Mammary epithelial cell (primary cell): ENCODE data around the gene UBE2J1.

Experiments used
- EZH2 ChIP-seq: IDR thresholded peaks from 2 replicates; pipeline ENCODE4 v1.6.1; 2012; ENCODE audit warnings: low read length, inconsistent platforms, borderline replicate concordance
- TF ChIP-seq, protein P1 (sequence below), 2 donors: IDR thresholded peaks in 1 of 2; conservative IDR thresholded peaks in 1 of 2; 2 replicates each; pipeline ENCODE4 v1.5.1; 2011 to 2012; ENCODE audit warnings: inconsistent platforms in 2 of 2, low read length in 2 of 2, mild to moderate bottlenecking in 2 of 2, control low read depth in 1 of 2, low read depth in 1 of 2; ENCODE audit not compliant: insufficient read depth in 1 of 2; ENCODE audit errors: extremely low read depth in 1 of 2

DNA sequence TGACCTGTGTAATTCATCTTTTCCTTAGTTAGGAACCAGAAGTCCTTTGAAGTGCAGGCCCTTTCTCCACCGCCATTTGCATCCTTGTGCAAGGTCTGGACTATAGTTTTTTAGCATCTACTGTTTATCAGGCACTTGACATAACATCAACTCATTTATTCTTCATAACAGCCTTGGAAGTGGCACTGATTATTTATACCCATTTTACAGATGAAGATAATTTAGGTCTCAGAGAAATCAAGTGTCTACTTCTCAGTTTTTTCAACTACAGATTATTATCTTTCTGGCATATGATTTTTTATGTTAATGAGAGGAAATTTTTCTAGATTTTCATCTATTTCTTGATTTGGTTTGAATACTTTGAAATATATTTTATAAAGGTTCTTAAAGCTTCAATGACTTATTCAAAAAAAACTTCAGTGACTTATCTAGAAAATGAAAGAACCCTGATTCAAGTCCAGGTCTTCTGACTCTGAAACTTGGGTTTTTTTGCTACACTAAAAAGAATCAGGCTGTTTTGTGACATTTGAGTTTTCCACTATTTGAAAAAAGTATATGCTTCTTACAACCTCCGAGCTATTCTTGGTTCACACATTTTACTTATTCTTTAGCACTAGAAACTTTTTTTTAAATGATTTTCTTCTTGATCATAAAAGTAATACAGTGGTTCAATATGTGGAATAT, 3.1 kb upstream of the UBE2J1 start:
- no peak for TF ChIP-seq EZH2
- TF ChIP-seq, protein P1, sequence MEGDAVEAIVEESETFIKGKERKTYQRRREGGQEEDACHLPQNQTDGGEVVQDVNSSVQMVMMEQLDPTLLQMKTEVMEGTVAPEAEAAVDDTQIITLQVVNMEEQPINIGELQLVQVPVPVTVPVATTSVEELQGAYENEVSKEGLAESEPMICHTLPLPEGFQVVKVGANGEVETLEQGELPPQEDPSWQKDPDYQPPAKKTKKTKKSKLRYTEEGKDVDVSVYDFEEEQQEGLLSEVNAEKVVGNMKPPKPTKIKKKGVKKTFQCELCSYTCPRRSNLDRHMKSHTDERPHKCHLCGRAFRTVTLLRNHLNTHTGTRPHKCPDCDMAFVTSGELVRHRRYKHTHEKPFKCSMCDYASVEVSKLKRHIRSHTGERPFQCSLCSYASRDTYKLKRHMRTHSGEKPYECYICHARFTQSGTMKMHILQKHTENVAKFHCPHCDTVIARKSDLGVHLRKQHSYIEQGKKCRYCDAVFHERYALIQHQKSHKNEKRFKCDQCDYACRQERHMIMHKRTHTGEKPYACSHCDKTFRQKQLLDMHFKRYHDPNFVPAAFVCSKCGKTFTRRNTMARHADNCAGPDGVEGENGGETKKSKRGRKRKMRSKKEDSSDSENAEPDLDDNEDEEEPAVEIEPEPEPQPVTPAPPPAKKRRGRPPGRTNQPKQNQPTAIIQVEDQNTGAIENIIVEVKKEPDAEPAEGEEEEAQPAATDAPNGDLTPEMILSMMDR (conservative IDR thresholded peaks at IDR 0.05 in 1 of 2, IDR thresholded peaks at IDR 0.05 in 1 of 2; ENCODE audit: extremely low read depth in 1 of 2, insufficient read depth in 1 of 2, low read depth in 1 of 2, low read length in 2 of 2) = no peak
